GM12892 (cell line): ENCODE data around the gene HP.

Source experiments
- POLR2A ChIP-seq: IDR thresholded peaks from 2 replicates; pipeline ENCODE4 v1.6.1; 2011; ENCODE audit warnings: low read depth, low read length, control low read depth
- TAF1 ChIP-seq: IDR thresholded peaks from 2 replicates; pipeline ENCODE4 v1.6.1; 2011; ENCODE audit warnings: low read depth, mild to moderate bottlenecking, control low read depth, low read length, borderline replicate concordance

GRCh38 chr16:72013389-72013788 lies 40.9 kb upstream of the HP start:
- TF ChIP-seq POLR2A (no peak), TAF1 (no peak)
